ENCODE data around the gene THYN1.

THYN1 gene

GRCh38 chr11:134250675-134251074 lies 2.5 kb downstream of the THYN1 start:
- no peak for DNase-seq

- DNase-seq = no peak
These were observed 2.9 kb downstream of the THYN1 start for GRCh38 chr11:134250246-134250645.

- no peak for DNase-seq
These were observed 4.2 kb downstream of the THYN1 start for GRCh38 chr11:134248910-134249480.

- no peak for DNase-seq
These were observed 6.5 kb downstream of the THYN1 start for GRCh38 chr11:134246678-134247077.

GRCh38 chr11:134246100-134246499 lies 7.1 kb downstream of the THYN1 start:
- no peak for DNase-seq

GRCh38 chr11:134245434-134245833 lies 7.7 kb downstream of the THYN1 start:
- DNase-seq = no peak

GRCh38 chr11:134244593-134244992 lies 8.6 kb downstream of the THYN1 start:
- DNase-seq = no peak

GRCh38 chr11:134243913-134244312 lies 9.2 kb downstream of the THYN1 start:
- no peak for DNase-seq

GRCh38 chr11:134242376-134242775 lies 10.8 kb downstream of the THYN1 start:
- DNase-seq = no peak

GRCh38 chr11:134240592-134240991 lies 12.6 kb downstream of the THYN1 start:
- no peak for DNase-seq

GRCh38 chr11:134238956-134239355 lies 14.2 kb downstream of the THYN1 start:
- no peak for DNase-seq

GRCh38 chr11:134237557-134237922 lies 15.6 kb downstream of the THYN1 start:
- DNase-seq = no peak

- no peak for DNase-seq
These were observed 16.2 kb downstream of the THYN1 start for GRCh38 chr11:134236834-134237556.

- DNase-seq = no peak
These were observed 17.8 kb downstream of the THYN1 start for GRCh38 chr11:134235399-134235798.

- no peak for DNase-seq
These were observed 19.4 kb downstream of the THYN1 start for GRCh38 chr11:134233729-134234179.

- no peak for DNase-seq
These were observed 21.0 kb downstream of the THYN1 start for GRCh38 chr11:134231958-134232659.

GRCh38 chr11:134230339-134230738 lies 22.8 kb downstream of the THYN1 start:
- no peak for DNase-seq

- DNase-seq = no peak
These were observed 23.9 kb downstream of the THYN1 start for GRCh38 chr11:134229126-134229790.

- no peak for DNase-seq
These were observed 24.5 kb downstream of the THYN1 start for GRCh38 chr11:134228625-134229024.

- DNase-seq = no peak
These were observed 26.3 kb downstream of the THYN1 start for GRCh38 chr11:134226806-134227325.
